GM18499 (cell line): ENCODE measurements around the gene CENPT.

ENCODE experiments used
- ATAC-seq: cut with Tn5 transposase; IDR thresholded peaks from one replicate; pipeline ENCODE4 v1.9.1; 2021; ENCODE audit warnings: moderate number of reproducible peaks; ENCODE audit not compliant: insufficient read depth, unreplicated experiment

The CENPT gene

GRCh38 chr16:67847064-67847861 lies at the start of gene CENPT:
CENPT (minus strand) TSS chr16:67847693; CDS start chr16:67833859, 13,834 bp downstream.
- ATAC-seq = peak; percentile 16

GRCh38 chr16:67897231-67897630 lies 49.7 kb upstream of the CENPT start:
- ATAC-seq = no peak

- ATAC-seq = no peak
These were observed 46.4 kb upstream of the CENPT start for GRCh38 chr16:67893743-67894399.

GRCh38 chr16:67892899-67893742 lies 45.6 kb upstream of the CENPT start, which contains the start of gene PSKH1:
PSKH1 (plus strand) TSS chr16:67893254; CDS start chr16:67908750, 15,496 bp downstream.
- no peak for ATAC-seq

- no peak for ATAC-seq
These were observed 44.9 kb upstream of the CENPT start for GRCh38 chr16:67892375-67892774.

GRCh38 chr16:67888331-67888730 lies 40.8 kb upstream of the CENPT start:
- no peak for ATAC-seq

GRCh38 chr16:67886387-67886786 lies 38.9 kb upstream of the CENPT start:
- ATAC-seq = no peak

- no peak for ATAC-seq
These were observed 38.5 kb upstream of the CENPT start for GRCh38 chr16:67885976-67886375.

GRCh38 chr16:67885545-67885944 lies 38.1 kb upstream of the CENPT start:
- ATAC-seq = no peak

GRCh38 chr16:67884684-67885083 lies 37.2 kb upstream of the CENPT start, which contains the start of gene NRN1L:
NRN1L (plus strand) TSS chr16:67884885; CDS start chr16:67884904, 19 bp downstream.
- no peak for ATAC-seq

GRCh38 chr16:67883872-67884261 lies 36.4 kb upstream of the CENPT start:
- ATAC-seq = no peak

- ATAC-seq = no peak
These were observed 35.8 kb upstream of the CENPT start for GRCh38 chr16:67883146-67883871.

- ATAC-seq = no peak
These were observed 35.1 kb upstream of the CENPT start for GRCh38 chr16:67882374-67883145.

GRCh38 chr16:67881621-67882161 lies 34.2 kb upstream of the CENPT start:
- no peak for ATAC-seq

GRCh38 chr16:67880584-67880983 lies 33.1 kb upstream of the CENPT start:
- ATAC-seq = no peak

GRCh38 chr16:67879936-67880335 lies 32.4 kb upstream of the CENPT start:
- no peak for ATAC-seq

- no peak for ATAC-seq
These were observed 32.0 kb upstream of the CENPT start for GRCh38 chr16:67879462-67879861.

- no peak for ATAC-seq
These were observed 31.4 kb upstream of the CENPT start for GRCh38 chr16:67878846-67879245.

- ATAC-seq = no peak
These were observed 30.7 kb upstream of the CENPT start for GRCh38 chr16:67878232-67878631.
